GM12892 (cell line): ENCODE results near the gene GPR137C.

Experiments used
- POLR2A ChIP-seq: IDR thresholded peaks from 2 replicates; pipeline ENCODE4 v1.6.1; 2011; ENCODE audit warnings: low read depth, low read length, control low read depth
- POLR2AphosphoS5 ChIP-seq: IDR thresholded peaks from 2 replicates; pipeline ENCODE4 v1.6.1; 2011; ENCODE audit warnings: low read depth, low read length, control low read depth
- TAF1 ChIP-seq: IDR thresholded peaks from 2 replicates; pipeline ENCODE4 v1.6.1; 2011; ENCODE audit warnings: low read depth, mild to moderate bottlenecking, control low read depth, low read length, borderline replicate concordance

DNA sequence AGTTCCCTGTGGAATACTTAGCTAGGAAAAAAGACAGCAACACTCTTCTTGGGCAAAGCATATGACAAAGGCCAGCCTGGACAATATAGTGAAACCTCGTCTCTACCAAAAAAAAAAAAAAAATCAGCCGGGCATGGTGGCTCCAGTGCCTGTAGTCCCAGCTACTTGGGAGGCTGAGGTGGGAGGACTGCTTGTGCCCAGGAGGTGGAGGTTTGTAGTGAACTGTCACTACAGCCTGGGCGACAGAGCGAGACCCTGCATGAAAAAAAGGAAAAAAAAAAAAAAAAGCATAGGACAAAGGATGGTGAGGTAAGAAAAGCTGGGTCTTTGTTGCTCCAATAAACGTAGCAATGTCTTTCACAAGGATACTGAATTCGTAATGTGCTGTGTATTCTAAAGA lies 1.4 kb upstream of the GPR137C start:
- no peak for TF ChIP-seq POLR2AphosphoS5
- no peak for TF ChIP-seq POLR2A
- TF ChIP-seq TAF1: no peak
